Gastroesophageal sphincter (tissue), 4 donors: Measurements from ENCODE around the gene TMEM272. TPM values are rescaled to one million over a fixed set of nuclear protein-coding genes. Genes with fewer than 3 reads are reported as not detected.

Experiments used
- ATAC-seq: fragments of 150-250 bp; one replicate; pipeline ENCODE4 v1.9.1; 2016; ENCODE audit warnings: mild to moderate bottlenecking, moderate library complexity
- H3K27ac ChIP-seq, 4 donors: fragments of 200-600 bp; sonication (generic) in 3 of 4; 1 replicate in 3 of 4; 2 replicates in 1 of 4; pipeline ENCODE4 v1.5.1; 2016 to 2019
- H3K27me3 ChIP-seq: fragments of 200-600 bp; sonication (generic); one replicate; pipeline ENCODE4 v1.5.1; 2019
- H3K36me3 ChIP-seq, 2 donors: fragments of 200-600 bp; sonication (generic); one replicate each; pipeline ENCODE4 v1.5.1; 2019; ENCODE audit warnings: control low read depth in 1 of 2
- H3K4me1 ChIP-seq, 3 donors: fragments of 200-600 bp; sonication (generic); 1 replicate in 2 of 3; 2 replicates in 1 of 3; pipeline ENCODE4 v1.5.1; 2016 to 2019; ENCODE audit warnings: control low read depth in 2 of 3
- H3K4me3 ChIP-seq, 2 donors: fragments of 200-600 bp; sonication (generic); one replicate each; pipeline ENCODE4 v1.5.1; 2019; ENCODE audit warnings: mild to moderate bottlenecking in 1 of 2, moderate library complexity in 1 of 2
- H3K9me3 ChIP-seq, 3 donors: fragments of 200-600 bp; sonication (generic); one replicate each; pipeline ENCODE4 v1.5.1; 2017 to 2019; ENCODE audit warnings: control low read depth in 2 of 3
- CTCF ChIP-seq, 4 experiments: fragments of 200-600 bp in 2 of 4; fragments of 450-650 bp in 2 of 4; sonication (generic) in 1 of 4; IDR thresholded peaks; one replicate each; pipeline ENCODE4 v1.5.1; 2017 to 2019; ENCODE audit warnings: antibody characterized with exemption in 4 of 4, mild to moderate bottlenecking in 2 of 4, moderate library complexity in 2 of 4
- EP300 ChIP-seq: sonication (generic); formaldehyde crosslinking; IDR thresholded peaks from one replicate; pipeline ENCODE4 v1.6.1; 2017; ENCODE audit warnings: antibody characterized with exemption, mild to moderate bottlenecking
- POLR2A ChIP-seq, 2 donors: fragments of 450-650 bp; IDR thresholded peaks; one replicate each; pipeline ENCODE4 v1.6.1; 2017; ENCODE audit warnings: antibody characterized with exemption in 2 of 2, mild to moderate bottlenecking in 2 of 2, moderate library complexity in 1 of 2
- POLR2AphosphoS5 ChIP-seq: sonication (generic); formaldehyde crosslinking; IDR thresholded peaks from one replicate; pipeline ENCODE4 v1.6.1; 2017; ENCODE audit warnings: antibody characterized with exemption
- WGBS, 2 donors: methylation state at CpG; one replicate each; pipeline ENCODE4 v1.1.5; 2018; ENCODE audit warnings: low coverage in 1 of 2; 5-methylcytosine and 5-hydroxymethylcytosine counted together
- total RNA-seq, 4 donors: library from RNA; depleted of rRNA; stranded (reverse); fragments of >200 nt; gene quantifications; one replicate each; pipeline ENCODE4 v1.1.0, GENCODE V29; 2016

Gene TMEM272
- total RNA-seq, 4 donors from 2014 or later: 0.13 to 0.15 TPM; not detected in 2

- H3K36me3 ChIP-seq: peaks cover 0 to 38% of the 10 kb centered on the region in 2 donors
- WGBS, 2 donors: 75 to 100% methylated on average over 3 to 4 of the region's 4 CpGs
Measured at GRCh38 chr13:51794964-51795363, 50.0 kb downstream of the TMEM272 start.

GRCh38 chr13:51793570-51794271, 51.3 kb downstream of the TMEM272 start:
- Histone ChIP-seq H3K27me3 (no peaks in the 10 kb centered on the region), H3K4me1 (peaks cover 0 to 13% (median 0%) of the 10 kb centered on the region in 3 donors), H3K36me3 (peaks cover 0 to 39% of the 10 kb centered on the region in 2 donors), H3K27ac (peak overlapping the region in 3 of 4 donors; percentile 54 to 66 (median 61)), H3K4me3 (no peak overlapping the region), H3K9me3 (no peaks in the 10 kb centered on the region)
- TF ChIP-seq POLR2A (IDR thresholded peaks at IDR 0.05) (no peak), EP300 (no peak), POLR2AphosphoS5 (no peak)
- ATAC-seq: peak; percentile 60
- WGBS, 2 donors: 53 to 78% methylated on average over 5 of the region's 6 CpGs

More at GRCh38 chr13:51794964-51795363, 50.0 kb downstream of the TMEM272 start:
- no peak overlapping the region for H3K27ac ChIP-seq
- H3K27me3 ChIP-seq: no peaks in the 10 kb centered on the region
- H3K9me3 ChIP-seq: no peaks in the 10 kb centered on the region
- H3K4me1 ChIP-seq: peaks cover 0 to 17% (median 0%) of the 10 kb centered on the region in 3 donors
- no peak for ATAC-seq
- TF ChIP-seq EP300 (no peak), POLR2A (IDR thresholded peaks at IDR 0.05) (no peak), CTCF (IDR thresholded peaks at IDR 0.05) (no peak), POLR2AphosphoS5 (no peak)
- H3K4me3 ChIP-seq: no peak overlapping the region

- H3K4me1 ChIP-seq: peaks cover 4 to 22% (median 18%) of the 10 kb centered on the region in 3 donors
- 29 to 52% methylated on average over 7 to 9 of the region's 10 CpGs for WGBS, 2 donors
Measured at GRCh38 chr13:51786425-51787265, 58.3 kb downstream of the TMEM272 start.

GRCh38 chr13:51785712-51786424, 59.1 kb downstream of the TMEM272 start:
- WGBS, 2 donors: 8 to 22% methylated on average over 4 to 5 of the region's 12 CpGs
- H3K27me3 ChIP-seq: no peaks in the 10 kb centered on the region
- H3K36me3 ChIP-seq: peaks cover 0 to 20% of the 10 kb centered on the region in 2 donors
- TF ChIP-seq CTCF (IDR thresholded peaks at IDR 0.05): no peak
- TF ChIP-seq POLR2AphosphoS5: peak; percentile 27
- peak; percentile 56 for ATAC-seq
- peaks cover 4 to 22% (median 18%) of the 10 kb centered on the region in 3 donors for H3K4me1 ChIP-seq
- H3K9me3 ChIP-seq: no peaks in the 10 kb centered on the region
- peak overlapping the region in 3 of 4 donors; percentile 72 to 74 (median 73) for H3K27ac ChIP-seq
- peak overlapping the region in 1 of 2 donors; percentile 21 for H3K4me3 ChIP-seq

More at GRCh38 chr13:51786425-51787265, 58.3 kb downstream of the TMEM272 start:
- Histone ChIP-seq H3K27me3 (no peaks in the 10 kb centered on the region), H3K4me3 (peak overlapping the region in 1 of 2 donors; percentile 21), H3K36me3 (peaks cover 0 to 19% of the 10 kb centered on the region in 2 donors), H3K9me3 (no peaks in the 10 kb centered on the region), H3K27ac (peak overlapping the region; percentile 14 to 74 (median 72))
- ATAC-seq: peak; percentile 72
- no peak for TF ChIP-seq CTCF (IDR thresholded peaks at IDR 0.05)
- no peak for TF ChIP-seq POLR2AphosphoS5
- TF ChIP-seq EP300: no peak
- TF ChIP-seq POLR2A (IDR thresholded peaks at IDR 0.05): no peak

GRCh38 chr13:51784097-51784496, 60.9 kb downstream of the TMEM272 start:
- H3K9me3 ChIP-seq: no peaks in the 10 kb centered on the region
- no peak overlapping the region for H3K27ac ChIP-seq
- no peaks in the 10 kb centered on the region for H3K27me3 ChIP-seq
- H3K4me3 ChIP-seq: no peak overlapping the region
- peaks cover 4 to 22% (median 18%) of the 10 kb centered on the region in 3 donors for H3K4me1 ChIP-seq
- 100% methylated on average over 1 of the region's 1 CpG; no CpG with 5 or more reads in 1 of the 2 donors for WGBS, 2 donors
- ATAC-seq: no peak
- H3K36me3 ChIP-seq: peaks cover 0 to 17% of the 10 kb centered on the region in 2 donors
- TF ChIP-seq CTCF (IDR thresholded peaks at IDR 0.05): no peak
- TF ChIP-seq POLR2A (IDR thresholded peaks at IDR 0.05): no peak
- no peak for TF ChIP-seq POLR2AphosphoS5
- TF ChIP-seq EP300: no peak
